Superior temporal gyrus (tissue), 1 donor: ENCODE results near the gene ZDHHC3.
"Not testable (repeated sequence)": the region's sequence is repeated elsewhere in the genome, so short reads cannot be mapped to it uniquely, and the experiment has no call there.

Source experiments
- DNase-seq: peaks from one replicate; pipeline ENCODE4 v3.0.0-alpha.2; 2016; ENCODE audit errors: extremely low spot score

Gene ZDHHC3

DNA sequence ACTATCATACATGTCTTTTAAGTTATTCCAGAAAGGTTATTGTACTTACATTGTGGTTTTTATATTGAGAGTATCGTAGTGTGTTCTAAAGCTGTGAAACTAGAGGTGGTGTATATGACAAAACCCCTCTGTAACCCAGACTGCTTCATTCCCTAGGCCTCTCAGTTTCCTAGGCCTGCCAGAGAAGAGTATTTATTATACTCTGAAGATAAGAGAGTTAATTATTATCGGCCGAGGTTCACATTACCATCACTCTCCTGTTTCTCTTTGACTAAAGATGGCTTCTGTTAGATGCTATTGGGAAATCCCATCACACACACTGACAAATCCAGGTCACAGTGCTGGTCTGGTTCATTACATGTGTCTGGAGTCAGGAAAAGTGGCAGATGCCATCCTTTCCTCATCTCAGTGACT lies 20.6 kb upstream of the ZDHHC3 start:
- DNase-seq, result no peak

DNA sequence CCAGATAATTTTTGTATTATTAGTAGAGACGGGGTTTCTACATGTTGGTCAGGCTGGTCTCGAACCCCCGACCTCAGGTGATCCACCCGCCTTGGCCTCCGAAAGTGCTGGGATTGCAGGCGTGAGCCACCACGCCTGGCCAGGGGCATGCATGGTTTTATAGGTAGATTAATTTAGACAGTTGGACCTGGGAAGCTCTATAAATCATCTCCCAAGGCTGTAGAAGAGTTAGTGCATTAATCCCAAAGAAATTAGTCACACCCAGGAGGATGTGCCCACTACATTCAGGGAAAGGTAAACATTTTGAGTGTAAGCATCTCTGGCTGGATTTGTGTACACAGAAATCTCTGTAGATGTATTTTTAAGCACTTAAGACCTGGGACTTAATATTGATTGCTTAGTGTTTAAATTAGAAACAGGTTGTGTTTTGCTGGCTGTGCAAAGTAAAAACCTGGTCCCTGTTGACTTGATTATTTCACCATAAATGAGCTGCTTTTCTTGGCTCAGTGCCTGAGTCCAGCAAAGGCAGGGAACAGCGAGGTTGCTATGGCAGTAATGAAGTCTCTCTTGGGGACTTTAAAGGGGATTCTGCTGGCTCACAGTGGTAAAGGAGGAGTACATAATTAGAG lies 19.3 kb upstream of the ZDHHC3 start:
- DNase-seq, result no peak

DNA sequence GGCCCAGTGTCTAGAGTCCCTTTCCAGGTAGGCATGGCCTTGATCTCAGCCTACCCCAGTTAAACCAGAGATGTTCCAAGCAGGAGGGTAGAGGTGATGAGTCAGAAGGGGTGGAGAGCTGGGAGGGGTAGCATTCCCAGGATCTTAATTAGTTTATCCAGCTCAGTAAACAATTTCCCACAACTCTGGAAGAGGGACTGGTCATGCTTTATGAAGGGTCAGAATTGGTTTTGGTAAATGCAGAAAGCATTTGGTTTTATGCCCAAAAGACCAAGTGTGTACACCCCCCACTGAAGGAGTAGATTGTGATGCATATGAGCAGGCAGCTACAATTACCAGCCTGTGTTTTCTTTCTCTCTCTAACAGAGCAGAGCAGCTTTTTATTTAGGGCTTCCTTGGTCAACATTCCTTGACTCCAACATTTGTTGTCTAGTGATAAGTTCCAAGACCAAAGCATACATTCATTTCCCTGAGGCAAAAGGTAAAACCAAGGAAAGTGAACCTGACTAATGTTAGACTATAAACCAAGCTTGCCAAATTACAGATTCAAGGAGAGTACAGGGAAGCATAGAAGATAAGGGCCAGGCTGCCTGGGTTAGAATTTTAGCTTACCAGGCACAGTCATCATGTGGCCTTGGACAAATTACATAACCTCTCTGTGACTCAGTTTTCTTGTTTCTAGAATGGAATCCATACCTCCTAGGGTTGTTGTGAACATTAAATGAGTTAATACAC lies 17.7 kb upstream of the ZDHHC3 start:
- DNase-seq, result no peak

DNA sequence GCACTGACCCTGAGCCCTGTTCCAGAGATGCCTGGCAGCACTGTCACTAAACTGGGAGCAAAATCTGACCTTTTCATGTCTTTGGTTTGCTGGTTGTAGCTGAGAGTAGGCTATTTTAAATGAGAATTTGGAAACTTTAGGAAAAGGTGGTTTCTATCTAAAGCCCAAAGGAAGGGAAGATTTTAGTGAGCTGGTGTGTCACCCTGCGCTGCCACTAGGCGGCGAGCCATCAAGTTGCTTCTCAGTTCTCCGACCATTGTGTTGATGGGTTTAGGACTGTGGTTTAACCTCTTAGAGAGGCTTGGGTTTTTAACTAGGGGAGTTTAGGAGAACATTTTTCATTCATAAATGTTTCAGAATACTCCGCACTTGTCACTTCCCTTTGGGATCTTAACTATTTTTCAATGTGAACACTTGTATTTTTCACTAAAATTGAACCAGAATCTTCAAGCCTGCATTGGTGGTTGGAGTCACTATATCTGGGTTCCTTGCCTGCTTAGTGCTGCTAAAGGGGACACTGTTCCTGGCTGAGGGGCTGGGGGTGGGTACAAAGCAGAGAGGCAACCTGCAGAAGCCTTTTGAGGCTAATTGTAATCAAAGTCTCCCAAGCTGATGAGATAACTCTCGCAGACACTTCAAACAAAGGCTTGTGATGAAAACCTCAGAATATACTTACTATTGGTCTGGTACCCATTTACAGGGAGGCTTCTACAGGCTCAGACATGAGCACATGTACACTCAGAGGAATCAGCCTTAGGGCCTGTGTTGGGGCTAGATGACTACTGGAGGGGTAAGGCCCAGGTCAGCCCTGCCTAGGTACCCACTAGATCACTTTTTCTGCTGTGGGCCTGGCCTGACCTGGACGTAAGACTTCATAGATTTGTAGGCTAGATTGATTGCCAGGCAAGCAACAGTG lies 16.8 kb upstream of the ZDHHC3 start:
- no peak for DNase-seq

DNA sequence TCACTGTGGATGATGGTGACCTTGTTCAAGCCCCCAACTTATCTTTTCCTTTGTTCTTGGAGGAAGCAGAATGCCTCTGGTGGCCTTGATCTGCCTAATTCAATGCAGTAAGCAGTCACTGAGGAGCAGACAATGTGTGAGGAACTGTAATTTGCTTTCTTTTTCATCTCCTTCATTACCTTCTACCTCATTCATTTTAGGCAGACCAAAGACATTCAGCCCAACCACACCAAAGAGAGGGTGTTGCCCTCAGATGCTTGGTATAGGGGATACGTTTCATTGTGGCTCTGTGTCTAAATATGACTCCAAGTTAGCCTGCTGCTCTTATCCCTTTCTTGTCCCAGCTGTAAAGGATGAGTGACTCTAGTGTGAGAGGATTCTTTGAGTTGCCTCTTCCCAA lies 15.4 kb upstream of the ZDHHC3 start:
- DNase-seq, result no peak

DNA sequence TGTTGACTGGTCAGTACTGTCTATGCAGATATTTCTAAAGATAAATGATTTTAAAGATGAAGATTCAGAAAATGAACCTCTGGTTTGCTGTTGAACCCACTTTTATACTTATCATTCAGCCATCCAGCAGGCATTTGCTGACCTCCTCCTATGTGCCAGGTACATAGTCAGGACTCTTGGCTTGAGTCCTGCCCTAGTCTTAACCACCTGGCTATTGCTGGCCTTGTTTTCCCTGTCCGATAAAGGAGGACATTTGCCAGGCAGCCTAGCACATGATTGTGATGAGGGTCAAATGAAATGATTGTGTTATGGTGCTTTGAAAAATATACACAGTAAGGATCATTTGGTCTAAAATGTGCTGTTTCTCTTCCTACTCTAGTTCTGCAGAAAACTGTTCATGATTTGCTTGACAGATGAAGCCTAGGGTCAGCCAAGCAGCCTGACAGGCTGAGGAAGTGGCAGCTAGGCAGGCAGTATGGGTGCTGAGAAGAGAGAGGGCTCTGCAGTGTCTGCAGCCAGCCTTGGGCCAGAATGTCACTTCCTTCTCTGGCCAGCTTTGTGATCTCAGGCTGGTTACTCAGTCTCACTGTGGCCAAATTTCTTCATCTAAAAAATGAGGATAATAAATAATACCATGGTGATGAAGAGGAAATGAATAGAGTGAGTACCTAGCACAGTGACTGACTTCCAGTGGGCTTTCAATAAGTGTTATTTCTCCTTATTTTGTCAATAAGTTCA lies 13.8 kb upstream of the ZDHHC3 start:
- no peak for DNase-seq

DNA sequence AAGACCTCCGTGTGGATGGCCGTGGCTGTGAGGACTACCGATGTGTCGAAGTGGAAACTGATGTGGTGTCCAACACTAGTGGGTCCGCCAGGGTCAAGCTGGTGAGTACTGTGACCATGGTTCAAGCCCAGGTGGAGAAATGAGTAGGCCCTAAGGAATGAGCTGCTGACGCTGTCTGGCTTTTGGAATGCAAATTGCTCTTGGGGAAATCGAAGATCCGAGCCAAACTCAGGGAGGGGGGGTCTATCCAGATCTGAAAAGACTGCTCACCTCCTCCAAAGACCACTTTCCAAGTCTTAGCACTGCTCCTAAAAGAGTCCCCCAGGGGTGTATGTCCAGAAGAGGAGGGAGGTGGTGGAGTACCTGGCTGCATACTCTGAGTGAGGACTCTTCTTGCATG lies 13.2 kb upstream of the ZDHHC3 start:
- no peak for DNase-seq

DNA sequence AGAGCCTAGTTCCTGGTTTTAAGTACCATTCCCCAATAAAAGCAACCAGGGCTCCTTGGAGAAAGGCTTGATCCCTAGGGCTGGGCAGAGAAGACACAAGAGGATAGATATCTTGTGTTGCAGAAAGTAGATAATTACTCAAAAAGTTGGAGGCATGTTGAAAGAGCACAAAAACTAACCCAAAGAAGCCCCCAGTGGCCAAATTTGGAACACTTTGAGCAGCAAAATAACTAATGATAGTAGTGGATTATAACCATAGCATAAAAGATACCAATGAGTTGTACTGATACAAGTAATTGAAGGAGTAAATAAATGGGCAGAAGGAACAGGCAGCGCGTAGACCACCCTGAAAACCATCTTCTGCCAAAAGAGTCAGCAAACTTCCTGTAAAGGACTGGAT lies 12.1 kb upstream of the ZDHHC3 start:
- DNase-seq, result no peak

DNA sequence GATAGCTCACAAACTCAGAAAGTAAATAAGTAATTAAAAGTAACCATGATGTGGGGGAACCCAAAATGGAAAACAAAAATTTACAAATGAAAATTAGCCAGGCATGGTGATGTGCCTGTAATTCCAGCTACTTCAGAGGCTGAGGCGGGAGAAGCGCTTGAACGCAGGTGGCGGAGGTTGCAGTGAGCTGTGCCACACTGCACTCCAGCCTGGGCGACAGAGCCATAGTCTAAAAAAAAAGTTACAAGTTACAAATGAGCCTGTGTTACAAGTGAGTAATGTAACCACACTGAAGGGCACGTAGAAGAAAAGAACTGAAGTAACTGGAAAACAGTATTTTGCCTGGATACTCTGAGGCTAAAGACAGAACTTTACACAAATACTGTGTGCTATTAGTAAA lies 11.4 kb upstream of the ZDHHC3 start:
- DNase-seq, result no peak

DNA sequence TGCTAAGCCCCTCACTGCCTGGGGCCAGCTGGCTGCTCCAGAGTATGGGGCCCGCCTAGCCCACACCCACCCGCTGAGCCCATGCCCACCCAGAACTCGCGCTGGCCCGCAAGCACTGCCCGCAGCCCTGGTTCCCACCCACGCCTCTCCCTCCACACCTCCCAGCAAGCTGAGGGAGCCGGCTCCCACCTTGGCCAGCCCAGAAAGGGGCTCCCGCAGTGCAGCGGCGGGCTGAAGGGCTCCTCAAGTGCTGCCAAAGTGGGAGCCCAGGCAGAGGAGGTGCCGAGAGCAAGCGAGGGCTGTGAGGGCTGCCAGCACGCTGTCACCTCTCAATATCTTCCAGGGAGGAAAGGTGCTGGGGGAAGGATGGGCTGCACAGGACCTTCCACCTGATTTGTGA lies 10.4 kb upstream of the ZDHHC3 start:
- DNase-seq, result not testable (repeated sequence)

DNA sequence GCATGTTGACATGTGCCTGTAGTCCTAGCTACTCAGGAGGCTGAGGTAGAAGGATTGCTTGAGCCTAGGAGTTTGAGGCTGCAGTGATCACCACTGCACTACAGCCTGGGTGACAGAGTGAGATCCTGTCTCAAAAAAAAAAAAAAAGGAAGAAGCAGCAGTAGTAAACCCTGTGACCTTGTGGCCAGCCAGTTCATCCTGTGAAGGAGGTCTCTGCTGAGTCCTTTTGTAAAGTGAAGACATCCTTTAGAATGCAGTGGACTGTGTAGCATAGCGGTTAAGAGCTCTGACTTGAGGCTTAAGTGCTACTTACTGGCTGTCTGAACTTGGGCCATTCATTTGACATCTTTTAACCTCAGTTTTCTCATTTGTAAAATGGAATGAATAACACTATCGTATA lies 8.4 kb upstream of the ZDHHC3 start:
- no peak for DNase-seq

DNA sequence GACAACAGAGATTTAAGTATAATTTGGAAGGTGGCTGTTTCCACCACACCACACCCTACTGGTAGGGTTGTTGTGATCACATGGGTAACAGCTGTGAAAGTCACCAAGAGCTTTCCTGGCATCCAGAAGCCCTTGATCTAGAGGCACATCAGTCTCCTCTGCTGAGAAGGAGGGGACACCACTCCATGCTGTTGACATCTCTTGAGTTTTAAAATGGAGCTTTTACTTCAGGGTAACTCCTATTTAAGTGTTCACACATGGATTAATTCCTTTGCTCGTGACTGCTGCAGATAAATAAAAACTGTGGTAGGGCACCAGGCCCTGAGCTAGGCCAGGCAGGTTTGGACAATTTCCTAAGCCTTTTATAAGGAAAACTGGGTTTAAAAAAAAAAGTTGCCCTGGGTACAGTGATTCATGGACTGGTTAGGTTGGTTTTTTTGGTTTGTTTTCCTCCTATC lies 7.5 kb upstream of the ZDHHC3 start:
- DNase-seq, result no peak

DNA sequence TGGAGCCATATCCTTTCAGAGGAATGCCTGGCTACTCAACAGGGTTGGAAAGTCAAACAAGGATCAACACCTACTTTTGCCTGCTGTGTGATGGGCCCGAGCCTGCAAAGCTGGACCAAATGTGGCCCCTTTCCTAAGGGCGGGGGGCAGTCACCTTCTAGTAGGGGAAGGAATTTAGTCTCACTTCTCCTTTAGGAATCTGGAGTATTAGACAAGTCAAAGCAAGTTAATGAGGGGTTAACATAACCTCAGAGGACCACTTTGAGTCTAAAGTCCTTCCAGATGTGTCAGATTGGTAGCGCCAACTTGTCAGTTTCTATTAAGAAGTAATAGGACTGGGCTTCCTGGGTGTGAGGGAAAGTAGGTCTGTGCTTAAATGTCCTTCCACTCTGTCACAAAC lies 6.8 kb upstream of the ZDHHC3 start:
- no peak for DNase-seq

DNA sequence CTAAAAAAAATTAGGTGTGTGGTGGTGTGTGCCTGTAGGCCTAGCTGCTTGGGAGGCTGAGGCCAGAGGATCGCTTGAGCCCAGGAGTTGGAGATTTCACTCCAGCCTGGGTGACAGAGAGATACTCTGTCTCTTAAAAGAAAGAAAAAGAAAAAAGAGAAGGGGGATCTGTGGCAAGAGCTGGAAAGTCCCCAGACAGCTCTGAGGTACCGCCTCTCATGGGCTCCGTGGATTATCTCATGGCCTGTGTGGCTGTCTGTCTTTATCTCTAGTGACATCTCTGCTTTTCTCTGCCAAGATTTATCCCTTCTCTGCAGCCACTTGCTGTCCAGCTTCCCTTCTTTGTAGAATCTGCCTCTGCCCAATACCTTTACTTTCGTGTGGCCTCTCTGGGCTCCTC lies 5.8 kb upstream of the ZDHHC3 start:
- DNase-seq, result no peak

DNA sequence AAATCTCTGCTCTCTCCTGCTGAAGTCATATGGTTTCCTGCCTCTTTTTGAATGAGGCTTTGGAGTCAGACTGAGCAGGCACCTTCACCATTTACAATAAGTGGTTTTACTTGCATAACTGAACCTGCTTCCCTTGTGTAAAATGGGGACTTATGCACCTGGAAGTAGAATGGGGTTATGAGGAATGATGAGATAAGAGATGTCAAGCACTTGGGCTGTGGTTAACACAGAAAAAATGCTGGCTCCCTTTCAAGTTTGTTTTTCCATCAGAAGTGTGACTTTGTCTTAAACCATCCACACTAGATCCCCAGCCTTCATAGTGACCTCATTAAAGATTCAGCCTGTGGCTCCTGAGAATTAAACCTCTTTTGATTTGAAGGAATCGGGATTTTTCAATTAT lies 5.2 kb upstream of the ZDHHC3 start:
- DNase-seq, result no peak

DNA sequence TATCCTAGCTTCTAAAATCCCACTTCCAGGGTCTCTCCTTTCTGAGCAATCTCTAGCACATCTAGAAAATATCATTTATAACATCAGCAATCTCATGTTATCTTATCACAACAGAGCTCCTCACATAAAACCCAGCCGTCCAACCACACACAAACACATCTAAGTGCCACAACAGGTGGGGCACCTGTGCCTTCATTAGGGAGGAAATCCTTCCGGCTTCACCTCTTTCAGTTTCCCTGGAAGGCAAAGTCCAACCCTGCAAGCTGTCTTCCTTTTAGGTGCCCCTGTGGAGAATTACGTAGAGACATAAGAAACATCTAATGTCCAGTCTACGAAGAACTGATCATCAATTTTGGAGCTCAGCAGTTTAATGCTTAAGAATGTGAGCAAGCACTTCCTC lies 1.6 kb downstream of the ZDHHC3 start:
- no peak for DNase-seq

DNA sequence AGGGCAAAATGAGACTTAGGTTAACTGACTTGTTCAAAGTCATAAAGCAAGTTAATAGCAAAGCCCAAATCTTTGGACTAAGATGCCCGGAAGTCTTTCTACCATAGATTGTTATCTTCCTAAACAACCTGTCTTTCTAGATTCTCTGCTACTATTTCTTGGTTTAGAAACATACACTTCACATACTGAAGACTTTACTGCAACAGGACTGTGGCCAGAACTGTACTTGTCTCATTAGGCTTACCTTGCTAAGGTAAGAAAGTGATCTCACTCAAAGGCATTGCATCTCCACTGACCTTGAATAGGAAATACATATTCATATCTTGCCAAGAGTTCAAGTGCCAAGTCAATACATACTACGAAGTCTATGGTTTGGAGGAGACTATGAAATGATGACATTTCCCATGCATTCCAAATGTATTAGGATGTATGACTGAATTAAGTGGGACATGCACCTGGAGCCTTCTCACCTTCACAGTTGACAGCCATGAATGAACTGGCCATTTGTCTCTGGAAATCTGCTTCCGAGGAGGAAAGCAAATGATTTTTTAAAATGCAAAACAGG lies 5.0 kb downstream of the ZDHHC3 start:
- no peak for DNase-seq

DNA sequence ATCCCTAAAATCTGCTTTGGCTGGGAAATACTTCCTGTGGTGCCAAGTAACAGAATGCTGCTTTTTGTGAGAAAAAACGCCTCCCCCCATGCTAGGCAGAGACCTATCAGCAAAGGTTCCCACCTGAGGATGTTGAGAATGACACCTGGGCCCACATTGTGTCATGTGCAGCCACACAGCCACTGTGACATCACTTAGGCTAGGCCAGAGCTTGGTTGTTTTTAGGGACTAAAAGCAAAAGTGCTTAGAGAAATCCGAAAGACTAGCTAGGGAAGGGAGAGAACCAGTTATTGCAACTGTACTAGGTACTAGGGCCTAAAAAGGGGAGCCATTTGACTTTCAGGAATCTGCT lies 6.2 kb downstream of the ZDHHC3 start:
- no peak for DNase-seq

DNA sequence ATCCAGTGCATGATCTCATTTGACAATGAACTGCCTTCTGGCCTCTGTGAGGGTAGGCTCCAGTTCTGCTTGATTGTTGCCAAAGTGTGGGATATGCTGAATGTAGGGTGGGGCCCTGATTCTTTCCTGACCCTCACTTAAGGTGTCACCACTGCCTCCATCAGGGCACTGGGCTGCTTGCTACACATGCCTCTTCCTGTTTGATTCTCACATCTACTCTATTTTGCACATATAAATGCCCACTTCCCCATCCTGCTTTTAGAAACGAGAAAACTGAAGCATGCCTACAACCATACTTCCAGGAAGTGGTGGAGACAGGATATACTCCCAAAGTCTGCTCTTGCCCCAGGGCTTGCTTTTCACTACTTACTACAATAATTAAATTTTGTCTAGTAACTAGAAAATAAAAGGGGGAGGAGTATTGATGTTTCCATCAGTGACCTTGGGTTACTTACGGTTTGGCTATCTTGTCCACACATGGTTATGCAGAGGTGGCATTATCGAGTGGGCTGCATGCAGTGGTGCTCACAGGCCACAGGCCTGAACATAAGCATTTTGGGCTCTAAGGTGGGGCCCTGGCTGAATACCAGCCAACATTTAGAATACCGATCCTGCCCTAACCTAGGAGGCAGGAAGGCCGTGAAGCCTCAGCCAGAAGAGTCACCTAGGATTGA lies 6.7 kb downstream of the ZDHHC3 start:
- DNase-seq, result no peak

DNA sequence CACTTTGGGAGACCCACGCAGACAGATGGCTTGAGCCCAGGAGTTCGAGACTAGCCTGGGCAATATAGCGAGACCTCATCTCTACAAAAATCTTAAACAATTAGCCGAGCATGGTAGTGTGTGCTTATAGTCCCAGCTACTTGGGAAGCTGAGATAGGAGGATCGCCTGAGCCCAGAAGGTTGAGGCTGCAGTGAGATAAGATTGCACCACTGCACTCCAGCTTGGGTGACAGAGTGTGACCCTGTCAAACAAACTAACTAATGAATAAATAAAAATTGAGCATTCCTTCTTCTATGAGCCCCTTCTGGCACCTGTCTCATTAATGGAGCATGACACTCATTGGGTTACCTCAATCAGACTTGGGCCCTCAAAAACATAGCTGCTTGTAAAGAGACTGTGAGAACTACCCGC lies 7.5 kb downstream of the ZDHHC3 start:
- DNase-seq, result no peak

DNA sequence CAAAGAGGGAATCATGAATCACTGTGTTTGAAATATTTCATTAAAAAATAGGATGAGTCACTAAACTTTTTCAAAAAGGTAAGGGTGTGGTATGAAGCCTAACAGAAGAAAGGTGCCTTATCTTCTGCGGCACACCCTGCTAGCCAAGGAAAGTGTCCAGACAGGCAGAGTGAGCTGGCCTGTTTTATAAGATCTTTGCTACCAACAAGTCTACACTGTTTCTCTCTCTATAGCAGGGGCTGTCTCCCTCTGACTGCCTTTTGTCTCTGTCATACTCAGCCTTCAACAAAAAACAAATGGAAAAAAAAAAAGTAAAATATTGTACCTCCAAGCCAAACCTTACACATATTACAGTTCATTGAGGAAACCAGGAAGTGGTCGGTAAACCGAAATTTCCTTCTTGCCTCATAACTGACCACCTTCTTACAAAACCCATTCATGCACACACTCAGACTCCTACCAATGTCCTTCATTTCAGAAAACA lies 9.1 kb downstream of the ZDHHC3 start:
- no peak for DNase-seq
